GDM1 (cell line): ENCODE data around the gene SLC4A4.
A peak's percentile ranks its signal among the peaks of the same experiment; 100 is the strongest.

Experiments used
- DNase-seq: peaks from one replicate; lab custom pipeline; 2025; lab: John Stamatoyannopoulos, UW

The SLC4A4 gene

GRCh38 chr4:71338846-71339593, at the start of gene SLC4A4:
Gene SLC4A4 (plus strand): TSS chr4:71339020.
- DNase-seq: peak; percentile 46

DNA sequence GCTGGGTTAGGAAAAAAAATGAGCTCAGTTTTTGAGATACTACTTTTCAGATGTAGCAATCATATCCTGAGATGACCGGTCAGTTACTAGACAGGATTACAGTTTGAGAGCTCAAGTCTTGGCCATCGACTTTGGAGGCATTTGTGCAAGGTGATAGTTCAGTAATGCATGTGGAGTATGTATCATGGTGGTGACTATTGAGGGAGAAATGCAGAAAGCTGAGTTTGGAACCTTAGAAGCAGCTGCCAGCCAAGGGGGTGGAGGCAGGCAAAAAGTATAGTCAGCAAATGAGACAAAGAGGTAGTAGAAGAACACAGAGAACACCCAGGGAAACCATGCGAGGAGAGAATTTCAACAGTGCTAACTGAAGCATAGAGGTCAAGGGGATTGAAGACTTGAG, 48.7 kb upstream of the SLC4A4 start:
- DNase-seq: no peak

GRCh38 chr4:71290476-71290875, 48.3 kb upstream of the SLC4A4 start:
- DNase-seq: no peak

- DNase-seq: no peak
Observed at GRCh38 chr4:71292228-71292627, 46.6 kb upstream of the SLC4A4 start.

DNA sequence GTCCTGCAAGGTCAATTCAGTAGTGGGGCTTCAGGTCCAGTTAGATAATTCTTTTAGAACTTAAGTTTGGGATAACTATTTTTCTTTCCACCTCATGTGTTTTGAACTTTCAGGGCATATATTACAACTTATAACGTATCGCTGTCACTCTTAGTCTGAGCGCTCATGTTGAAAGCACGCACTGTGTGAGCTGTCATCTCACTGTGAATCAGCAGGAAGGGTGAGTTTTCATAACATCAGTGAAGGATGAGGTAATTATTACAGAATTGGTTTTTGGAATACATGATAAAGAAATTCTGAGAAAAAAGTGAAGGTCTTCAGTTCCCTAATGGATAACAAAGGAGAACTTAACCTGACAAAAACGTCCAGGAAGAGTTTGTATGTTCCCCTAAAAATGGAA, 45.1 kb upstream of the SLC4A4 start:
- DNase-seq: no peak

DNA sequence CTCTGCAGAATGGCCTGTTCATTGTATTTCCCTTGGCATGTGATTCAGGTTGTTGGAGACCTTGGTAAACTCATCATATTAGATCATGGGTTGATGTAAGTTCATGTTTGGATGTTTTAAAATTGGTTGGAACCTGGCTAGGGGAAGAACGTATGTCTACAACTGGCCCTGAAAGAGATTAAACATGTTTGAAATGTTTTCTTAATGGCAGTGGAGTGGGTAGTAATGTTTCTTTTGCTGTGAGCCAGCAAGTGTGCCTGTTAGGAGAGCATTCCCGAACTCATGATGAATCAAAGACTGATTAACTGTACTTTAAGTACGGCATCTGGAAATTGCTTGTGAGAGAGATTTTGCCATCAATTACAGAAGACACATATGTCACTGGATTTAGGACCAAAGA, 44.5 kb upstream of the SLC4A4 start:
- DNase-seq: no peak

- DNase-seq: no peak
Observed at GRCh38 chr4:71296945-71297344, 41.9 kb upstream of the SLC4A4 start.

GRCh38 chr4:71300362-71300761, 38.5 kb upstream of the SLC4A4 start:
- no peak for DNase-seq

DNA sequence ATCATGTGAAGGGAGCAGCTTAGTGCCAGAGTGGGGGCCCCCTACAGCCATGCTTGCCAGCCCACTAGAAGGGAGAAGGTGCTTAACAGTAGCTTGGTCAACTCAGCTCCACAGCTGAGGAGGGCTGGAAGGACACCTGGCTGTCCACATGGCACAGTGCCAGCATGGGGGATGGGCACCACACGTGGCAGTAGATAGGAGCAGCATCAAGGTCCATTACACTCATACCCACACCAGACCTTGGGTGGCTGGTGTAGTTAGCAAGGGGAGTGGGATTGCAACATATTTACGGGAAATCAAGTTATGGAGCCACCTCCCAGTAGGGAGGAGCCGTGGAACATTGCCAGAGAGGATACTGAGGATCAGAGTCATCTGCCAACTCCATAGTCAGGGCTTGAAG, 37.9 kb upstream of the SLC4A4 start:
- DNase-seq: no peak

DNA sequence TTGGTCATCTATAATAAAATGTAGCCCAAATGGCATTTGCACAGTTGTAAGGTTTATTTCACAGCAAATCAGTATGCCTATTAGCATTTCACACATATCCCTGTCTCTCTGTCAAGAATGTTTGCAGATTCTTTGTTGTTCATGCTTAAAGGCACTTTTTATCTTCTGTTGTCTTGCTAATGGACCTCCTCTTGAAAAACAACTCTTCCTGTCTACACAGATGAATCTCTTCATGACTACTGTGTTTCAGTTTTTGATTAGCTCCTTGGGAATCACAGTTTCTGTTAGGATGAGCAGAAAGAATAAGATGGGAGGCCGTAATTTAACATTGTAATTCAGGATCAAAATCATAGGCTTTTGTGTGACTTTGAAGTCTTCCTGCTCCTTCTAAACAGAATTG, 35.5 kb upstream of the SLC4A4 start:
- DNase-seq: no peak

DNA sequence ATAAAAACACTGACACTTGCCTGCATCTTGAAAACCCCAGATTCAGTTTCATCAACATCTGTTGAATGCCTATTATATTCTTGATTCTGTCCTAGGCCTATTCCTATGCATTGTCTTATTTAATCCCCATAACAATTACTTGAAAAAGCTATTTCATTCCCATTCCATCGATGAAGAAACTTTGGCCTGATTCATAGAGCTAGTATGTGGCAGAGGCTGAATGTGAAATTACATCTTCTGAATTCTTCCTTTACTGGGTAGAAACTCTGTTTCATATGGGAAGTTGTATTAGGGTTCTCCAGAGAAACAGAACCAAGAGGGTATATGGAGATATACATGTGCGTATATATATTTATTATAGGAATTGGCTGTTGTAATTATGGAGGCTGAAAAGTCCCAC, 35.0 kb upstream of the SLC4A4 start:
- no peak for DNase-seq

DNA sequence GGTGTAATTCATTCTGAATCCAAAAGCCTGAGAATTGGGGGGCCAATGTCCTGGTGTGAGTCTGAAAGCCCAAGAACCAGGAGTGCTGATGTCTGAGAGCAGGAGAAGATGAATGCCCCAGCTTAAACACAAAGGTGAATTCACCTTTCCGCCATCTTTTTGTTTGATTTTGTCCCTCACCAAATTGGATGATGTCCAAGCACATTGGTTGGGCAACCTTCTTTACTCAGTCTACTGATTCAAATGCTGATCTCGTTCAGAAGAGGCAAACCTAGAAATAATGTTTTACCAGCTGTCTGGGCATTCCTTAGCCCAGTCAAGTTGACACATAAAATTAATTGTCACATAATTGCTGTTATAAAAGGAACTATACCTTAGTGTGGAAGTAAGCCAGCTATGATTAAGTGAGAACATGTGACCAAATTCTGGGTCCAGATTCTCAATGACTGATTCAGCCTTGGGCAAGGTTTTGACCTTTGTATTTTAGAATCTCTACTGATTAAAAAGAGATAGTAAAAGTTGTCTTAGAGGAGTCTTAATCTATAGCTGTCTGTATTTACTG, 34.5 kb upstream of the SLC4A4 start:
- DNase-seq: no peak

GRCh38 chr4:71307729-71308128, 31.1 kb upstream of the SLC4A4 start:
- DNase-seq: no peak

- DNase-seq: no peak
Observed at GRCh38 chr4:71322425-71322824, 16.4 kb upstream of the SLC4A4 start.

DNA sequence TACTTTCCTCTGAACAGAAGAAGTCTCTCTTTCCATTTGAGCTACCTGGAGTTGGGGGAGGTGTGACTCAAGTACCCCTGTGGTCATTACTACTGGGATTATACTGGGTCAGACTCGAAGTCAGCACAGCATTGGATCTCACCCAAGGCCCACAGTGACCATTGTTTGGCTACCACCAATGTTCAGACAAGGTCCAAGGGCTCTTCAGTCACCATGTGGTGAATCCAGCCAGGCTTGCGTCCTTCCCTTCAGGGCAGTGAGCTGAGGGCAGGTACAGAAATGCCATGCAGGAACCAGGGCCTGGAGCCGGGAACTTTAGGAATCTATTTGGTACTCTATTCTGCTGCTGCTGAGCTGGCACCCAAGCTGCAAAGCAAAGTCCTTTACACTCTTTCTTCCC, 5.5 kb upstream of the SLC4A4 start:
- DNase-seq: no peak

DNA sequence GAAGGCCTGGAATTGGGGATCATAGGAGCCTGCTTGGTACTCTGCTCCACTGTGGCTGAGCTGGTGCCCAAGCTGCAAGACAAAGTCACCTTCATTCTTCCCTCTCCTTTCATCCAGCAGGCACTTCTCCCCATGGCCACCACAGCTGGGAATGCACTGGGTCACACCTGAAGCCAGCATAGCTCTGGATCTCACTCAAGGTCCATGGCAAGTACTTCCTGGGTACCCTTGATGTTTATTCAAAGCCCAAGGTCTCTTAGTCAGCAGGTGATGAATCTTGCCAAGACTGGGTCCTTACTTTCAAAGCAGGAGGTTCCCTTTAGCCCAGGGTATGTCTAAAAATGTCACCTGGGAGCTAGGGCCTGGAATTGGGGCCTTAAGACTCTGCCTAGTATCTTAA, 4.9 kb upstream of the SLC4A4 start:
- no peak for DNase-seq

GRCh38 chr4:71334465-71334882, 4.3 kb upstream of the SLC4A4 start:
- no peak for DNase-seq

DNA sequence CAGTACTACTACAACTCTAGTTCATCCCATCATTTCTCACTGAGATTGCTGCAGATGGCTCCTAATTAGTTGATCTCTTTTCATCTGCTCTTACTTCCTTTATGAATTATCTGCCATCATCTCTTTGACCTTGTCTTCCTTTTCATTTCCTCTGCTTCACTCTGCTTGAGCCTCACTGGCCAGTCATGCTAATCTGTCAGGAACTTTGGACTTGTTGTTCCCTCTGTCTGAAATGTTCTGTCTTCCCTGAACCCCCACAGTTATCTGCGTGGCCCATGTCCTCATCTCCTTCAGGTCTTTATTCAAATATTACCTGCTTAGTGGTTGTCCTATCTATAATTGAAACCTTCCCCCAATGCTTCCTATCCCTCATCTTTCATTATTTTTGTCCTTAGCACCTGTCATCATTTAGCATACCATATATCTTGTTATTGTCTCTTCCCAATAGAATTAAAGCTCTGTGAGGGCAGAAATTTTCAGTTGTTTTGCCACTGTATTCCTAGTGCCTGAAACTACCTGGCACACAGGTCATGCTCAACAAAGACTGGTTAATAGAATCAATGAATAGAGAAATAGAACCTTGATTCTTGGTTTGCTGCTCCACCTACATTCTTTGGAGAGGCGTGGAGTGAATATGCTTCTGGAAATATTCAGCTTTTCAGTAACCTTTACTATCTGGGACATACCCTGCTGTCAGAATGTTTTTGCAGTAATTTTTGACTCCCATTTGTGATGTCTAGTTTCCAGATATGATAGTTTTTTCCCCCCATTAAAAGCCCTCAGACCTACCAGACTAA, 5.0 kb downstream of the SLC4A4 start:
- no peak for DNase-seq

GRCh38 chr4:71346710-71347109, 7.9 kb downstream of the SLC4A4 start:
- DNase-seq: no peak

- no peak for DNase-seq
Observed at GRCh38 chr4:71348586-71348985, 9.8 kb downstream of the SLC4A4 start.

DNA sequence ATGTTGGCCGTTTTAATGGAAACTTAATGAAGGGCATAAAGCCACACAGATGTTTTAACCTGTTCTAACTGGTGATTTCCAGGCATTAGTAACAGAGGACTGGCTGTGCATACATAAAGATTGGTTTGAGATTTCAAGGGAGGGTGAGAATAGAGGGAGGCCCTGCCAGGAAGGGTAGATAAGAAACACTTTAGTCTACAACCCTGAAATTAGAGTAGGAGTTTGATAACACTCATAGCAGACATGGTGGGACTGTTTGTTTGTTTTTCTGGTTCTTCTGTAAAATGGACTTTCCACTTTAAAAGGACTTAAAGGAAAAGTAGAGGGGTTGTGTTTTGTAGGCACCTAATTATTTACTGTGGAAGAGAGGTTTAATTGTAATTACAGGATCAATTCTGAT, 16.2 kb downstream of the SLC4A4 start:
- no peak for DNase-seq

- DNase-seq: no peak
Observed at GRCh38 chr4:71355971-71356370, 17.2 kb downstream of the SLC4A4 start.

GRCh38 chr4:71356924-71357663, 18.3 kb downstream of the SLC4A4 start:
- DNase-seq: no peak
